CD1c-positive myeloid dendritic cell (primary cell): Measurements from ENCODE around the gene GDPD4.

Experiments used
- DNase-seq: peaks from one replicate; pipeline ENCODE4 v3.0.0-alpha.2; 2016; ENCODE audit errors: extremely low spot score

The GDPD4 gene

DNA sequence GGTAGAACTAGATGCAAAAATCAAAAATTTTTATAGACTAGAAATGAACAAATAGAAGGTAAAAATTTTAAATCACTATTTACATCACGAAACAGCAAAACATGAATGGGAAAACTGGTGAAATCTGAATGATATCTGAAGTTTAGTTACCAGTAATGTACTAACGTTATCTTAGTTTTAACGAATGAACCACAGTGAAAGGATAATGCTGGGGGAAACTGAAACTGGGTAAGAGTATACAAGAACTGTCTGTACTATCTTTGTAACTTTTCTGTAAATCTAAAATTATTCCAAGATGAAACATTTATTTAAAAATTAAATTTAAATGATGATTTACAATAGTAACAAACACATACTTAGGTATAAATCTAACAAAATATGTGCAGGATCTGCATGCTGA is 7.4 kb downstream of the GDPD4 start:
- DNase-seq = no peak

DNA sequence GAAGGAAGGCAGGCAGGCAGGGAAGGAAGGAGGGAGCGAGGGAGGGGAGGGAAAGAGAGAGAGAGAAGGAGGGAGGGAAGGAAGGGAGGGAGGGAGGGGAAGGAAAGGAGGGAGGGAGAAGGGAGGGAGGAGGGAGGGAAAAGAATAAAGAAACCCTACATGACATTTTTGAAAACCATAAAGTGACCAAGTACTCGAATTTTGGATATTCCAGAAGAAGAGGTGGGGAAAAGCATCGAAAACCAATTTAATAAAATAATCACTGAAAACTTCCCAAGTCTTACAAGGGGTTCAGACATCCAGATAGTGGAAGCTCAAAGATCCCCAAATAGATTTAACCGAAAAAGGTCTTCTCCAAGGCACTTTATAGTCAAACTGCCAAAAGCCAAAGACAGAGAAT is 11.7 kb downstream of the GDPD4 start:
- DNase-seq = no peak

DNA sequence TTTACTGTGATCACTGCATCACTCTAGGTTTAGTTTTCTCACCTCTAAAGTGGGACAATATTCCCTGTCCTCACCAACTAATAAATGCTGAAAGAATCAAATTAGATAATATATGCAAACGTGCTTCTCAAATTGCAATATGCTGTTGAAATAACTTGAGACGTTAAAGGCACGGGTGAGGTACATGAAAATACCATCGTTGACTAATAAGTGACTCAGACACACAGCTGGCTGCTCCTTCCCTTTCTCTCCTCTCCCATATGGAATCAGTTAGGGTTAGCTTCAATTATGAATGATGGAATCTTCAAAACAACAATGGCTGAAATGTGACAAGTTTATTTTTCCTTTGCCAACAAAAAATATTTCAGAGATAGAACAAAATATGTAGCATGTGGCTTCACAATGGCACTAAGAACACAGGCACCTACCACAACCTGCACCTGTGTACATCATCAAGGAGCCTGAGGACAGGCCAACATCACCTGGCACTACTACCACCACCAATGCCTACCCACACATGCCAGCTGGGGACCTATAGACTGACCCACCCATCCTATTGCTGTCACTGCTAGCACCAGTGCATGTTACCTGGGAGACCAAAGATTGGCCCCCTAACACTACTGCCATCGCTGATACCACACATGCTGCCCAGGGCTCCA is 13.7 kb downstream of the GDPD4 start:
- no peak for DNase-seq

DNA sequence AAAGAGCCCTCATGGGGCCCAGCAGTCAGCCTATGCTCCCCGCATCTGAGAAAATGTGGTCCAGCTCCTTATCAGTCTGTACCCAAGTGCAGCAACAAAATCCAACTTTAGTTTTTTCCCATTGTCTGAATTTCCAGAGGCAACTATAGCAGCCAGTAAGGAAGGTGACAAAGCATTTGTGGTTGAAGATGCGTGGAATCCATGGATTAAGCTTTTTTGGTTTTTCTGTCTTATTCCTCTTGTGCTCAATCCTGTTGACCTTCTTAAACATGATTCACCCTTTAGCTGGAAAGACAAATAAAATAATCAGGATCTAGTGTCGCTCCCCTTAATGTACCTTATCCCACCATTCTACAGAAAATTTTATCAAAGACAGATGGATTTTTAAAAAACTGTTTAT is 14.3 kb downstream of the GDPD4 start:
- DNase-seq = no peak

DNA sequence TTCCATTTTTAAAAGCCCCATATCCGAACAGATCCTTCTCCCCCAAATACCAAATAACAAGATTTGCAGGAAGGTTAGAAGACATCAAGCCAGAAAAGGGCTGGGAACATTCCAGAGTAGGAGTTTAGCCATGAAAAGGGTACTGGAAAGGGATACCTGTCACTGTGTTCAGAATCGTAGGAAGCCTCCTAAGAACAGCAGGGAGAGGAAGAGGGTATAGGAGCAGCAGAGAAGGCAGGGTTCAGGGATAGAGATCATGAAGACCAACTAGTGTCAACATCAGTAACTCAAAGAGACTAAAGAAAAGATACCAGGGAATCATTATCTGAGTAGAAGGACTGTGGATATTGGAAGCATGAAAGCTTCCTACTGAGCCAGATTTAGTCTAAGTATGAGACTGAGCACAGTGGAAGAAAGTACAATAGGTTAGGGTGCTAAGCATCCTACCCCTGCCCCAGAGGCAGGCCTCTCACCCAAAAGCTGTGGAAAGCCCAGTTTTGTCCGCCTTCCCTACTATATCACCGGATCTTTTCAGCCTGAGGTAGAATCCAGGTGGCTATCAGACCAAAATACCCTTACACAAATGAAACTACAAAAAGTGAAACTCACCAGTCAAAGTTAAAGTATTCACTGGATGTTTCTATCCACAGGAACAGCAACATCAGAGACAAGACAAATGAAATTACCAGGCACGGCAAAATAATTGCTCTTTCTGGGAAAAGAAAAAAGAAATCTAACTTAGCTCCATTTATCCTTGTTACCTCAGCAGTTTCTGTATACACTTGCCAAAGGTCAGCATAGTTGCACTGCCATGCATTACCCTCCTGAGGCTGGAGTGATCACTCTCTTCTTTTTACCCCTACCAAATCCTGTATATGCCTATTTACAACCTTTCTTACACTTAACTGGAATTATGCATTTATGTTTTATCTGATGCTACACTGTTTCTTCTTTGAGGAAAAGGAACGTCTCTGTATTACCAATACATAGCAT is 16.7 kb downstream of the GDPD4 start:
- DNase-seq = no peak

DNA sequence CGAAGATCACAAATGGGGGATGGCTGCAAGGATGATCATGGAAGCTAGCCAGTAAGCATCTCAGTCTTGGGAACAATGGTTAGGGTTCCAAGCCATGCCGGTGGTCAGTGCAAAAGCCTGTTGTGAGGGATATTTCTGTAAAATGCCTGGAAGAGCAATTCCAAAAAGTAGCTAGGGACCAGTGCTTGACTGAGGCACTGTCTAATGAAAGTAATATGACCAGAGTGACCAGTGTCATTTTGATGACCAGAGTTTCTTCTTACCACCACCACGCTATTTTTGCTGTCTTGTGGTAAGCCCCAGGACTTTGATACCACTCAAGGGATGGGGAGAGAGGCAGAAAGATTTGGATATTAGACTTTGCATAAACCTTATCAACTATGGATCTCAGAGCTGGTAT is 18.4 kb downstream of the GDPD4 start:
- DNase-seq = no peak

DNA sequence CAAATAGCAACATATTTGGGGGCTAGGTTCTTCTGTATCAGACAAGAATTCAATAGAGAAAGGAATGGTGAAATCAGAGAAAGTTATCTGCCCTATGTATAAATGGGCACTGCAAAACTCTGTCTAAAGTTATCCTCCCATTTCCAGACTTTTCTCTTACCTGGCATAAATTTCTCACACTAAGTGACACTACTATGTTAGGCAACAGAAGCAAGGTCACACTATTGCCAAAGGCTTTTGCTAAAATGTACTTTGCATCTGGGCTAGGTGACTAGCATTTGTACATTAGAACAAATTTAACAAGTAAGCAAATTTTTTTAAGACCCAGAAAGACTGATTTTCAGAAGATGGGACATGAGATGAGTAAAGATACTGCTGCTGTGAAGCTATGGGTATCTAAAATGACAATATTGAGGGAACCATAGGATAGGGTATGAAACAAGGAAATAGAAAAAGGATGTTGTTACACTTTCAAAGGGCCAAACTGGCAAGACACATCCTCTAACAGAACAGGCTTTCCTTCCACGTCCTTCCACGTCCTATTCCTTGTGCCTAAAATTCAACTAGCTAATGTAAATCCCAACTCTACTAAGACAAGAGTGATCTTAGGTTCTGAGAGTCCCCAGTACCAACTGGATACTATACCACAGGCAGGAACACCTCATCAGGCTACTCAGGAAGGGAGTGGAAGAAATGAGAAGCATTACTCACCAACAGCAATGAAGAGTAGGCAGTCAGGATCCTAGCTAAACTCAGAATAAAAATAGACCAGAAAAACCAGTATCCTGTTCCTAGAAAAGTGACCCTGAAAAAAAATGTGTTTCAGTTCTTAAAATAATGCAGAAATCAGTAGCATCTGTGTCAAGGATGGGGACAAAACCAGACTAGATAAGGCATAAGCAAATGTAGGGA is 22.6 kb downstream of the GDPD4 start:
- DNase-seq = peak; percentile 57

DNA sequence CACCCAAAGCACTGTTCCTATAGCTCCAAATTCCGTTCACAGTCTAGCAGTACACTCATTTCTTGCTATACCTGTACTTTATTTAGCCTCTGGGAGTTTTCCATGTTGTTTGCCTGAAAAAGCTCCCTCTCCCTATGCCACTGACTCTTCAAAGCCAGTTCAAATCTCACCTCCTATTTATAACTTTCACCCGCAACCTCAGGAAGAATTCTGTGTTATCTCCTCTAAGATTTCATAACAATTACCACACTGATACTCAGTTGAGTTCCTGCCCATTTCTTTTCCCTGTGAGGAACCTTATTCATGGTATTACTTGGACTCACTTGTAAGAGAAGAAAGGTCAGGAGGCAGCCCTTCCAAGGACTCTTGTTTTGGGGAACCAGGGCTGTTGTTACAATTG is 25.2 kb downstream of the GDPD4 start:
- DNase-seq = peak; percentile 8

DNA sequence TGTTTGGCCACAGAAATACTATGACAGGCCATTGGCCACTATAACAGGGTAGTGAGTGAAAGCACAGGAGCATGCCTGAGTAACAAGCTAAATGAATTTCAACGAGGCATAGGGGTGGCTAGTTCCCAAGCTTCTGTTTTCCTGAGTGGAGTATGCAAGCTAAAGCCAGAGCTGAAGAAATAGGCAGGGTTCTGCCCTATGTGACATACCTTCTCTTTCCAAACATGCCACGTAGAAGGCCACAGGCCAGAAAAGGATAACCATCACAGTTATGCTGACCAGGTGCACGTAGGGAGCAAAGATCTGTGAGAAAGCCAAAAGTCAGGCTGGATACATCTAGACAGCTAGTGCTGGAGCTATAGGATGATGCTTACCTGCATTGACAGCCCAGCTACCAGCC is 30.6 kb downstream of the GDPD4 start:
- DNase-seq = no peak

DNA sequence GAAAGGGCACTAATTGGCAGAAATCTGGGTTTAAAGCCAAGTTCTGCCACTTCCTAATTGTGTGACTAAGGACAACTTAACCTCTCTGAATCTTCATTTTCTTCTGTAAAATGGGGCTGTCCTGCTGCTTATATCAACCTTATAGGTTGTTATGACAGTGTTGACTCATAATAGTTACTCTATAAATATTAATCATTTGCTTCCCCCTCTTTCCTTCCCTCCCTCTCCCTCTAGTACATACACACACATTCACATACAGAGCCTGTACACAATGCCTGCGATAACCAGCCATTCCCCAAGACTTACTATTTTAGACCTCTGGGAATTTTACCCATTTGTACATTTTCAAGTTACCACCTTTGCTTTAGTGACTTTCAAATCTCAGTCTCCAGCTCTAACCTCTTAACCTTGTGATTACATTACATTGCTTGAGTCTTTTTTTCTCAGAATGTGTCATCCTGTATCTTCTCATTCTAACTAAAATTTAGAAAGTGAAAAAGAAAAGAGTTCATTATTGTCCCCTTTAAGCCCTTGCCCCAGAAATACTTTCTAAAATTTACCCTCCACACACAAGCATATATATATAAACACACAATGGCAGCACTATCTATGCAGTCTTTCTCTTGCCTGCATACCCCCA is 31.9 kb downstream of the GDPD4 start:
- no peak for DNase-seq

DNA sequence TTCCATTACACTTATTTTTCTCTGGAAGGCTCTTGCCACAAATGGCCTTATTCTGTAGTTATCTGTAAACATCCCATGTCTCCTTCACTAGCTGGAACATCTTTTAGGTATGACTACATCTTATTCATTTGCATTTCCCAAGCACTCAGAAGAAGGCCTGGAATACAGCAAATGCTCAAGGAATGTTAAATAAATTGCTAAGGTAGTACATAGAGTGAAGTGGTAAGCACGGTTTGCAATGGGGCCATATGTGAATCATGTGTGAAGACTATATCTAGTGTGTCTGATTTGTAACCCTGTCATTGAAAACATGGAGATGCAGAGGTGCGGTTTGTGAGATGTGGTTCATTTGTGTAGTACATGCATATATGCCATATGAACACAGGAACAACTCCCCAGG is 33.5 kb downstream of the GDPD4 start:
- DNase-seq = no peak

DNA sequence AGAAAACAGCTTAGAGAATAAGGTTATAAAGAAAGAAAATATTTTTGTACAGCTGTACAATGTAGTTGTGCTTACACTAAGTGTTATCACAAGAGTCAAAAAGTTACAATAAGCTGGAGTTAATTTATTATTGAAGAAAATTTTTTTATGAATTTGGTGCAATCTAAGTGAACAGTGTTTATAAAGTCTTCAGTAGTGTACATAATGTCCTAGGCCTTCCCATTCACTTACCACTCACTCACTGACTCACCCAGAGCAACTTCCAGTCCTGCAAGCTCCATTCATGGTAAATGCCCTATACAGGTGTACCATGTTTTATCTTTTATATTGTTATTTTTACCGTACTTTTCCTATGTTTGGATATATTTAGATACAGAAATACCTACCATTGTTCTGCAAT is 34.7 kb downstream of the GDPD4 start:
- no peak for DNase-seq

DNA sequence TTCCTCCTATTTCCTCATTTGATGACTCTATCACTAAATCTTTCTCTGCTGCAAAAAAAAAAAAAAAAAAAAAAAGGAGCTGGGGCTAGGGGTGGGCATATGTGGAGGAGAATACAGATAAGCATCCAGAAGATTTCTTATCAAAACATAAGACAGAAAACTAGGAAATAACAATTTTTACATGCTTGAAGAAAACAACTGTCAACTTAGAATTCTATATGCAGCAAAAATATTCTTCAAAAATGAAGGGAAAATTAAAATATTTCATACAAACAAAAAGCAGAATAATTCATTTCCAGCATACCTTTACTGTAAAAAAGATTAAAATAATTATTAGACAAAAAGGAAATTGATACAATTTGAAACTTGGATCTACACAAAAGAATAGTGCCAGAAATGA is 38.7 kb downstream of the GDPD4 start:
- no peak for DNase-seq

DNA sequence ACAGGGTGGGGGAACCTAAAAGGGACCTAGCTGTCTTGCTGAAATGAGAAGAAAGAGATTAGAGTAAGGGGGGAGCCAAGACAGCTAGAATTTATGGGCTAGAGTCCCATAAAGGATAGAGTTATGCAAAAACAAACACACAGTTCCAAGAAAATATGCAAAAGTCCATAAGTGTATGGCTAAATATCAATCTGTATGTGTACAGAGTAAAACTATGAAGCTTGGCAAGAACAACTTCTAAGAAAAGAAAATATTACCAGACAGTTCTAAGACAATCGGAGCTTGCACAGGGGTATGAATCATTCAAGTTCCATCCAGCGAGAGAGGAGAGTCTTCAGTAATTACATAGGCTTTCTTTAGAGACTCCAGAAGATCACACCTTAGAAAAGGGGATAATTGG is 41.8 kb downstream of the GDPD4 start:
- no peak for DNase-seq

DNA sequence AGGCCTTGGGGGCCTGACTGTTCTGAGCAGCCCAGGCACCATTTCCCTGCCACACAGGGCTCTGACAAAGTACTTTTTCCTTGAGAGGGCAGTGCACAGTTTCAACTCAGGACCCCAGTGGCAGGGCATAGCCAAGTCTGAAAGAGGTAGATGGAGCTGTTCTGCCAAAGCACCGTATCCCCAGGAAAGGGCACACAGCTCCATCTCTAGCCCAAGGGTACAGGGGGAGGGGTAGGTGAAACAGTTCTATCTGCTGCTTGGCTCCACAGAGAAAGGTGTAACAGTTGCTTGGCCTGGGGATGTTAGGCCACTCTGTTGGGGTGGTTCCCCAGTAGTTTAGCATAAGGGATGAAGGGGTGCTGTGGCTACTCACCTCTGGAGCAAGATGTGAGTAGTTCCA is 47.8 kb downstream of the GDPD4 start:
- no peak for DNase-seq

DNA sequence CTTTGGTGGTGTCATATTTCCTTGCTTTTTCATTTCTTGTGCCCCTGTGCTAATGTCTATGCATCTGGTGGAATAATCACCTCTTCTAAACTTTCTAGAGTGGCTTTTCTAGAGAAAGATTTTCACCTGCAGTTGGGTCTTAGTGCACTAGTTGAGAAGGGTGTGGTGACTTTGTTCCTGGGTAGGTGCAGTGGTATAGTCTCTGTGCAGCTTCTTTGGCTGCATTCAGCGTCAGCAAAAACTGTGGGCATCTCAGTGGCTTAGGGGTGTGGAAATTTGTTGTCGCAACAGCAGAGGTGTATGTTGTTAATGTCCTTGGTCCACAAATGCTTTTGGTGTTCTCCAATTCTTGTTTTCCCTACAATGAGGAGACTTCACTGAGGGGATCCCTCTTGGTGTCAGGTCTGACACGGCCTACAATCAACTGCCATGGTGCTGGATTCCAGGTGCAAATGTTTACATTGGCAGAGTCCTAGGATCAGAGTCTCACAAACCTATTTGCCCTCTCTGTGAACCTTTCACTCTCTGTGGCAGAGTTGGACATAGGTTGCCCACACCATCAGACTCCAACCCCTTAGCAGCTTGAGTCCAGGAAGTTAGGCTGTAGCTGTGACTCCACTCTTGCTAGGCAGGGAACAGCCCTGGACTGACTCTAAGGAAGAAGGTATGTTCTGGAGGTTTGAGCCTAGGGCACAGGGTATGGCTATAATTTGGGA is 48.8 kb downstream of the GDPD4 start:
- DNase-seq = no peak

DNA sequence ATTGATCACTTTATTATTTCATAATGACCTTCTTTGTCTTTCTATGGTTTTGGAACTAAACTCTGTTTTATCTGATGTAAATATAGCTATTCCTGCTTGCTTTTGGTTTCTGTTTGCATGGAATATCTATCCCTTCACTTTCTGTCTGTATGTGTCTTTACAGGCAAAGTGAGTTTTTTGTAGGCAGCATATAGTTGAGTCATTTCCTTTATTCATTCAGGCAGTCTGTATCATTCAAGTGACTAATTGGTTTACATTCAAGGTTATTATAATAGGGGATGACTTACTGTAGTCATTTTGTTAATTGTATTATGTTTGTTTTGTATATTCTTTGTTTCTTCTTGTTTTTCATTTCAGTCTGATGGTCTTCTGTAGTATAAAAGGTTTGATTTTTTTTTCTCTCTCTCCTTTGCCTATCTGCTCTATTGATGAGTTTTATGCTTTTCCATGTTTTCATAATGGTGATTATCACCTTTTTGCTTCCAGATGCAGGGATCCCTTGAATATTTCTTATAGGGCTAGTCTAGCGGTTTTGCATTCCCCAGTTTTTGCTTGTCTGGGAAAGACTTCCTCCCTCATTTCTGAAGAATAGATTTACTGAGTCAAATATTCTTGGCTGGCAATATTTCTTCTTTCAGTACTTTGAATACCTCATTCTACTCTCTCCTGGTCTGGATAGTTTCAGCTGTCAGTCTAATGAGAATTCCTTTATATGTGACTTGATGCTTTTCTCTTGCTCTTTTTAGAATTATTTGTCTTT is 50.4 kb downstream of the GDPD4 start:
- DNase-seq = no peak

DNA sequence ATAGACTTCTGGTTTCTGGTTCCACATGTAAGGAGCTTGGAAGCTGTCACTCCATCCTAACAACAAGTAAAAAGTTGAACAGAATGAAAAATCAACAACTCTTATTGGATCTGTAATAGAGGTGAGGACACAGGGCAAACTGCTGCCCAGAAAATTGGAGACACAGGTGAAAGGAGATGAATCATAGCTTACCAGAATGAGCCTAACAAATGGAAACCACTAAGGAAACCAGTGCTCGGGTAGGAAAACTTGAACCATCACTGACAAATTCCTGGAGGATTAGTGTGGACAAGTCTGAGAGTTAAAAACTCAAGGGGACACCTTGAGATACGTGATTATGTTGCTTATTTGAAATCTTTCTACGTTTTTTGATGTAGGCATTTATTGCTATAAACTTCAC is 52.1 kb downstream of the GDPD4 start:
- no peak for DNase-seq

DNA sequence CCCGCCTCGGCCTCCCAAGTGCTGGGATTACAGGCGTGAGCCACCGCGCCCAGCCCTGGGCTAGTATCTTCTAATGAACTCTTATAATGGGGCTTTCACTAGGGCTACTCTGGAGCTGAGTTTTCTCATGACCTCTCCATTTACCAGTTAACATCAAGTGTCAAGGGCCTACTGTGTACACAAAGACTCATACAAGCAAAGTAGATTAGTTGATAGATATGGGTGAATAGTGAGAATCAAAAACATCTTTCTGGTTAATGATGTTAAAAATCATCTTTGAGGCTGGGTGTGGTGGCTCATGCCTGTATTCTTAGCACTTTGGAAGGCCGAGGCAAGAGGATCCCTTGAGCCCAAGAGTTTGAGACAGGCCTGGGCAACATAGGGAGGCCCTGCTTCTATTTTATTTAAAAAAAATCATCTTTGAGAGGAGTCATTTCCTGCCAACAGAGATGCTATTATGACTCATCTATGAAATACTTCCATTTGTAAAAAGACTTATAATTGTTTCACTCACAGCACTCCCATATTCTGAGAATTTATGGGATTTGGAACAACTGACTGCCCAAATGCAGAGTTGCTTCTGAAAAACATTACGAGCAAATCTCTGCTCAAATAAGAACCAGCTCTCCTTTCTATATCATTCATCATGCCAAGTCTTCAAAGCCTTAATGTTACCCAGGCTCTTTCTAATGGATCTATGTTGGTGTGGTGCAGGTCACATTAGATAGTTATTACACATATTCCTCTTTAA is 57.0 kb downstream of the GDPD4 start:
- no peak for DNase-seq

DNA sequence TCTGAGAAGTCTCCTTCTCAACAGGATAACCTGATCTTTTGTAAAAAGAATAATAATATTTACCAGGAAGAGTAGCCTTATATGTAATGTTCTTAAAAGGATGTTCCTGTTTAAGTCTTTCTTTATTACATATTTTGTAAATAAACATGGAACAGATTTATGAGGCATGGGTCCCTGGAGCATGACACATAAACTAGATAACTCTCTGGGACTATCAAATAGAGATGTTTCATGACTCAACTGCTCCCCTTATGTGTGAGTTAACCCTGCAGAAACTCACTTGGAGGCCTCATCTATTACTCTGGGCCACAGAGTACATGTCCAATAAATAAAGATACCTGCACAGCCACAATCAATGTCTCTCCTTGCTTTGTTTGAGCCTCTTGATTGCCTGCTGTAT is 64.6 kb downstream of the GDPD4 start:
- no peak for DNase-seq
